GM18873 (cell line): ENCODE data around the gene KLK3.

Experiments used
- ATAC-seq: cut with Tn5 transposase; IDR thresholded peaks from one replicate; pipeline ENCODE4 v1.9.1; 2021; ENCODE audit warnings: mild to moderate bottlenecking, moderate library complexity, moderate number of reproducible peaks; ENCODE audit not compliant: unreplicated experiment, low FRiP score

KLK3 gene

GRCh38 chr19:50830266-50831025 lies 24.3 kb upstream of the KLK3 start:
- ATAC-seq, result no peak

GRCh38 chr19:50831026-50831396 lies 23.7 kb upstream of the KLK3 start:
- no peak for ATAC-seq

GRCh38 chr19:50832666-50833065 lies 22.0 kb upstream of the KLK3 start:
- no peak for ATAC-seq

GRCh38 chr19:50833117-50833801 lies 21.5 kb upstream of the KLK3 start, which contains the start of gene KLK15:
Gene KLK15 (minus strand): TSS chr19:50833574. CDS start chr19:50831492, 2,082 bp downstream.
- ATAC-seq, result no peak

GRCh38 chr19:50833802-50834167 lies 20.9 kb upstream of the KLK3 start:
- no peak for ATAC-seq

GRCh38 chr19:50835103-50835784 lies 19.5 kb upstream of the KLK3 start:
- ATAC-seq, result no peak

- ATAC-seq, result no peak
Observed at GRCh38 chr19:50835785-50836542, 18.8 kb upstream of the KLK3 start.

- no peak for ATAC-seq
Observed at GRCh38 chr19:50836543-50837195, 18.0 kb upstream of the KLK3 start.

- no peak for ATAC-seq
Observed at GRCh38 chr19:50837300-50837699, 17.4 kb upstream of the KLK3 start.

- ATAC-seq, result no peak
Observed at GRCh38 chr19:50838239-50838638, 16.5 kb upstream of the KLK3 start.

GRCh38 chr19:50839712-50840655 lies 14.7 kb upstream of the KLK3 start:
- ATAC-seq, result no peak

- no peak for ATAC-seq
Observed at GRCh38 chr19:50842130-50842529, 12.6 kb upstream of the KLK3 start.

GRCh38 chr19:50843205-50843604 lies 11.5 kb upstream of the KLK3 start:
- no peak for ATAC-seq

- ATAC-seq, result no peak
Observed at GRCh38 chr19:50843701-50844221, 11.0 kb upstream of the KLK3 start.

GRCh38 chr19:50844296-50844935 lies 10.3 kb upstream of the KLK3 start:
- no peak for ATAC-seq

GRCh38 chr19:50850738-50851137 lies 4.0 kb upstream of the KLK3 start:
- no peak for ATAC-seq

- ATAC-seq, result no peak
Observed at GRCh38 chr19:50851620-50852019, 3.1 kb upstream of the KLK3 start.

- ATAC-seq, result no peak
Observed at GRCh38 chr19:50857366-50857765, 2.7 kb downstream of the KLK3 start.
